OCI-LY1 (cell line): ENCODE measurements around the gene TMEM203.

Source experiments
- H2AFZ ChIP-seq: fragments of 200-600 bp; sonication (generic), shearing (Covaris generic); 2 replicates; pipeline ENCODE4 v1.6.0; 2014; ENCODE audit warnings: antibody characterized with exemption, mild to moderate bottlenecking, low read length
- H3F3A ChIP-seq: fragments of 200-600 bp; sonication (generic), shearing (Covaris generic); 2 replicates; pipeline ENCODE4 v1.6.0; 2014; ENCODE audit warnings: mild to moderate bottlenecking, antibody characterized with exemption, low read length, moderate library complexity; ENCODE audit not compliant: insufficient read depth
- H3K27ac ChIP-seq: fragments of 200-600 bp; sonication (generic); 2 replicates; pipeline ENCODE4 v1.5.1; 2014; ENCODE audit warnings: low read length, mixed run types, mild to moderate bottlenecking, low read depth; ENCODE audit not compliant: poor library complexity, severe bottlenecking
- H3K27me3 ChIP-seq: fragments of 200-600 bp; sonication (generic); 2 replicates; pipeline ENCODE4 v1.6.0; 2014; ENCODE audit warnings: antibody characterized with exemption, mild to moderate bottlenecking, low read length, moderate library complexity; ENCODE audit not compliant: insufficient read depth
- H3K36me3 ChIP-seq: fragments of 200-600 bp; sonication (generic); 2 replicates; pipeline ENCODE4 v1.6.1; 2014; ENCODE audit warnings: mild to moderate bottlenecking, antibody characterized with exemption, low read length, moderate library complexity, mixed read lengths; ENCODE audit not compliant: insufficient read depth
- H3K4me1 ChIP-seq: fragments of 200-600 bp; sonication (generic); 2 replicates; pipeline ENCODE4 v1.5.1; 2014; ENCODE audit warnings: mild to moderate bottlenecking, low read length, moderate library complexity; ENCODE audit not compliant: insufficient read depth, severe bottlenecking
- H3K4me2 ChIP-seq: fragments of 200-600 bp; sonication (generic), shearing (Covaris generic); 2 replicates; pipeline ENCODE4 v1.6.1; 2014; ENCODE audit warnings: low read length
- H3K4me3 ChIP-seq: fragments of 200-600 bp; sonication (generic); 2 replicates; pipeline ENCODE4 v1.5.1; 2014; ENCODE audit warnings: low read length, low read depth, mild to moderate bottlenecking, mixed read lengths; ENCODE audit not compliant: poor library complexity, severe bottlenecking
- H3K79me2 ChIP-seq: fragments of 200-600 bp; shearing (Covaris generic); 2 replicates; pipeline ENCODE4 v1.6.1; 2016; ENCODE audit warnings: mixed run types, low read length, mixed read lengths; ENCODE audit not compliant: insufficient read depth
- H3K9ac ChIP-seq: fragments of 200-600 bp; sonication (generic), shearing (Covaris generic); 2 replicates; pipeline ENCODE4 v1.6.1; 2014; ENCODE audit warnings: mild to moderate bottlenecking, low read length, mixed read lengths
- H3K9me2 ChIP-seq: fragments of 200-600 bp; sonication (generic), shearing (Covaris generic); 2 replicates; pipeline ENCODE4 v1.6.1; 2014; ENCODE audit warnings: low read depth, mild to moderate bottlenecking, low read length, mixed read lengths
- H3K9me3 ChIP-seq: fragments of 200-600 bp; shearing (Covaris generic); 2 replicates; pipeline ENCODE4 v1.6.1; 2014; ENCODE audit warnings: low read length, mixed read lengths
- H4K20me1 ChIP-seq: fragments of 200-600 bp; sonication (generic), shearing (Covaris generic); 2 replicates; pipeline ENCODE4 v1.6.0; 2016; ENCODE audit warnings: mild to moderate bottlenecking, low read length; ENCODE audit not compliant: insufficient read depth
- EZH2 ChIP-seq: fragments of 200-600 bp; sonication (generic), shearing (Covaris generic); IDR thresholded peaks from 2 replicates; pipeline ENCODE4 v1.8.0; 2017; ENCODE audit warnings: borderline replicate concordance, mixed run types, mild to moderate bottlenecking, antibody characterized with exemption, low read length, moderate library complexity, mixed read lengths
- TF ChIP-seq, protein P1 (sequence below): fragments of 200-600 bp; sonication (generic), shearing (Covaris generic); IDR thresholded peaks from 2 replicates; pipeline ENCODE4 v1.5.1; 2017; ENCODE audit warnings: mild to moderate bottlenecking, antibody characterized with exemption, low read length, moderate library complexity, mixed read lengths

TMEM203 gene

GRCh38 chr9:137160054-137160425, 45.4 kb downstream of the TMEM203 start:
- no peaks in the 10 kb centered on the region for H3K9me2 ChIP-seq
- no peak overlapping the region for H2AFZ ChIP-seq
- H3K36me3 ChIP-seq = no peaks in the 10 kb centered on the region
- no peaks in the 10 kb centered on the region for H4K20me1 ChIP-seq
- H3K9ac ChIP-seq = no peak overlapping the region
- TF ChIP-seq, protein P1, sequence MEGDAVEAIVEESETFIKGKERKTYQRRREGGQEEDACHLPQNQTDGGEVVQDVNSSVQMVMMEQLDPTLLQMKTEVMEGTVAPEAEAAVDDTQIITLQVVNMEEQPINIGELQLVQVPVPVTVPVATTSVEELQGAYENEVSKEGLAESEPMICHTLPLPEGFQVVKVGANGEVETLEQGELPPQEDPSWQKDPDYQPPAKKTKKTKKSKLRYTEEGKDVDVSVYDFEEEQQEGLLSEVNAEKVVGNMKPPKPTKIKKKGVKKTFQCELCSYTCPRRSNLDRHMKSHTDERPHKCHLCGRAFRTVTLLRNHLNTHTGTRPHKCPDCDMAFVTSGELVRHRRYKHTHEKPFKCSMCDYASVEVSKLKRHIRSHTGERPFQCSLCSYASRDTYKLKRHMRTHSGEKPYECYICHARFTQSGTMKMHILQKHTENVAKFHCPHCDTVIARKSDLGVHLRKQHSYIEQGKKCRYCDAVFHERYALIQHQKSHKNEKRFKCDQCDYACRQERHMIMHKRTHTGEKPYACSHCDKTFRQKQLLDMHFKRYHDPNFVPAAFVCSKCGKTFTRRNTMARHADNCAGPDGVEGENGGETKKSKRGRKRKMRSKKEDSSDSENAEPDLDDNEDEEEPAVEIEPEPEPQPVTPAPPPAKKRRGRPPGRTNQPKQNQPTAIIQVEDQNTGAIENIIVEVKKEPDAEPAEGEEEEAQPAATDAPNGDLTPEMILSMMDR = no peak
- no peak for TF ChIP-seq EZH2
- H3K79me2 ChIP-seq = no peaks in the 10 kb centered on the region
- H3K9me3 ChIP-seq = no peaks in the 10 kb centered on the region
- H3K27ac ChIP-seq = no peak overlapping the region
- peaks cover 7% of the 10 kb centered on the region for H3K4me1 ChIP-seq
- no peaks in the 10 kb centered on the region for H3F3A ChIP-seq
- no peak overlapping the region for H3K4me3 ChIP-seq
- H3K4me2 ChIP-seq = no peak overlapping the region
- peaks cover 23% of the 10 kb centered on the region for H3K27me3 ChIP-seq

GRCh38 chr9:137159105-137160053, 46.1 kb downstream of the TMEM203 start:
- H3K4me3 ChIP-seq = no peak overlapping the region
- no peaks in the 10 kb centered on the region for H3K9me3 ChIP-seq
- peaks cover 23% of the 10 kb centered on the region for H3K27me3 ChIP-seq
- no peaks in the 10 kb centered on the region for H4K20me1 ChIP-seq
- no peak overlapping the region for H3K4me2 ChIP-seq
- no peaks in the 10 kb centered on the region for H3F3A ChIP-seq
- H3K9me2 ChIP-seq = no peaks in the 10 kb centered on the region
- no peaks in the 10 kb centered on the region for H3K36me3 ChIP-seq
- H2AFZ ChIP-seq = no peak overlapping the region
- H3K9ac ChIP-seq = no peak overlapping the region
- H3K4me1 ChIP-seq = peaks cover 7% of the 10 kb centered on the region
- no peak overlapping the region for H3K27ac ChIP-seq
- no peak for TF ChIP-seq EZH2
- TF ChIP-seq, protein P1 = no peak
- no peaks in the 10 kb centered on the region for H3K79me2 ChIP-seq

- Histone ChIP-seq H3K9ac (no peak overlapping the region), H3K27me3 (peaks cover 23% of the 10 kb centered on the region), H3K4me2 (no peak overlapping the region), H2AFZ (no peak overlapping the region), H3K79me2 (no peaks in the 10 kb centered on the region), H3K27ac (no peak overlapping the region), H3K36me3 (no peaks in the 10 kb centered on the region), H3K9me2 (no peaks in the 10 kb centered on the region), H4K20me1 (no peaks in the 10 kb centered on the region), H3K4me3 (no peak overlapping the region), H3K9me3 (no peaks in the 10 kb centered on the region), H3K4me1 (peaks cover 7% of the 10 kb centered on the region), H3F3A (no peaks in the 10 kb centered on the region)
- TF ChIP-seq EZH2 = no peak
- TF ChIP-seq, protein P1 = no peak
Measured at GRCh38 chr9:137158625-137159024, 46.8 kb downstream of the TMEM203 start.
